ENCODE data around the gene TP73.
A peak's percentile ranks its signal among the peaks of the same experiment; 100 is the strongest.
"Not testable (repeated sequence)": the region's sequence is repeated elsewhere in the genome, so short reads cannot be mapped to it uniquely, and the experiment has no call there.

TP73 gene

GRCh38 chr1:3746830-3747521 is 94.7 kb downstream of the TP73 start:
- DNase-seq, result peak; percentile 81

DNA sequence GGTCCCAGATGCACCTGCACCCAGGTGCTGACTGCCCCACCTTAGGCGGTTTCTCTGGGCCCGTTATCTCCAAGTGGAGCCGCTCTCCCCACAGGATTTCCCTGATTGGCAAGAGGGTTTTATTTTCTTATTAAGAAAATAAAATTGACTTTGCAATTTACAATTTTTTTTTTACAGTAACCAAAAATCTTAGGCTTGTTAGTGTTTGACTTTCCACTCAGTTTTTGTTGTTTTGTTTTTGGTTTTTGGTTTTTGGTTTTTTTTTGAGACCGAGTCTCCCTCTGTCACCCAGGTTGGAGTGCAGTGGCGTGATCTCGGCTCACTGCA is 95.2 kb downstream of the TP73 start:
- DNase-seq, result no peak

DNA sequence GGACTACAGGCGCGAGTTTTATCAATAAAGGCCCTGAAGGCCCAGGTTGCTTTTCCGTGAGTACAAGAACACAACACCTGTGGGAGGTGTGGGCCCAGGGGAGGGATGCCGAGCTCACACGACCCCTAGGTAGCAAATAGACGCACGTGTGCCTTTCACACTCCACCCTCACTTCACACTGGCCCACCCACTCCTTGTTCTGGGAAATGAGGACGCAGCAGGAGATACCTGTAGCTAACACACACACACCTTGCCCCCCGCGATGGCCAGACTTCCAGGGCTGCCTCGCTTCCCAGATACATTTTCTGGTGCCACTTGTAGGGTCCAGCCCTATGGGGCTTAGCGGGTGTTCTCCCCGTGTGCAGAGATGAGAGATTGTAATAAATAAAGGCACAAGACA is 95.6 kb downstream of the TP73 start:
- no peak for DNase-seq

- not testable (repeated sequence) for DNase-seq
These were observed 96.1 kb downstream of the TP73 start for GRCh38 chr1:3748316-3748900.

DNA sequence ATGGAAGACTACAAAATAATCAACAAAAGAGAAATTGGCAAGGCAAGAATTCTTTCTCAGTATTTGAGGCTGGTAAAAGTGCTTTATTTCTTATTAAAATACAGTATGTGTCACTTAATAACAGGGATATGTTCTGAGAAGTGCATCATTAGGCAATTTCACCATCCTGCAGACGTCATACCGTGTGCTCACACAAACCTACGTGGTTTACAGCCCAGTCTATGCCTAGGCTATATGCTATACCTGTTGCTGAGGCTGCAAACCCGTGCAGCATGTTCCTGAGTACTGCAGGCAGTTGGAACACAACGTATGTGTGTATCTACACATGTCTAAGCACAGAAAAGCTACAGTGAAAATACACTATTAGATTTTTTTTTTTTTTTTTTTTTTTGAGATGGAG is 97.2 kb downstream of the TP73 start:
- no peak for DNase-seq

GRCh38 chr1:3750741-3751140 is 98.4 kb downstream of the TP73 start:
- no peak for DNase-seq

DNA sequence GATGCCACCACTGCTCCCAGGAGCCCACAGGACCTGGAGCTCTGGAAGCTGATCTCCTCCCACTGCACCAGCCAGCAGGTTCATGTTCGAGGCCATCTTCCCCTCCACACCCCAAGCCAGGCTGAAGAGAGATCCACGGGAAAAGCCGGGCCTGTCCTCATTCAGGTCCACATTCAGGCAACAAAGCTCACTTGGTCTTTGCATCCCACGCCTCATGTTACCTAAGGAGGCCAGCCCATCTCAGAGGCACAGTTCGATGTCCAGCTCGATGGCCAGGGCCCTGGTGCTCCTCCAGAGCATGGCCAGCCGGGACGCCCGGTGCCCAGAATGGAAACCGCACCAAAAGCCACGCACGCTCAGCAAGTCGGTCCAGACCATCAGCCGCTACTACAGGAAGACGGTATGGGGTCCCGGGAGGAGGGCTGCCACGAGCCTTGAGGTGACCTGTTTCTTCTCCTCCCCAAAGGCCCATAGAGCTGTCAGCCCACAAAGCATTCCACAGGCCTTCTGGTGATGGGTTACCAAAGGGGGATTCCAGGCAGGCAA is 100.2 kb downstream of the TP73 start, which contains the start of gene CCDC27:
TSS of gene CCDC27 (plus strand) at position 51 of the 546 bp plus-strand sequence. CDS start at position 83, 32 bp downstream.
- no peak for DNase-seq

DNA sequence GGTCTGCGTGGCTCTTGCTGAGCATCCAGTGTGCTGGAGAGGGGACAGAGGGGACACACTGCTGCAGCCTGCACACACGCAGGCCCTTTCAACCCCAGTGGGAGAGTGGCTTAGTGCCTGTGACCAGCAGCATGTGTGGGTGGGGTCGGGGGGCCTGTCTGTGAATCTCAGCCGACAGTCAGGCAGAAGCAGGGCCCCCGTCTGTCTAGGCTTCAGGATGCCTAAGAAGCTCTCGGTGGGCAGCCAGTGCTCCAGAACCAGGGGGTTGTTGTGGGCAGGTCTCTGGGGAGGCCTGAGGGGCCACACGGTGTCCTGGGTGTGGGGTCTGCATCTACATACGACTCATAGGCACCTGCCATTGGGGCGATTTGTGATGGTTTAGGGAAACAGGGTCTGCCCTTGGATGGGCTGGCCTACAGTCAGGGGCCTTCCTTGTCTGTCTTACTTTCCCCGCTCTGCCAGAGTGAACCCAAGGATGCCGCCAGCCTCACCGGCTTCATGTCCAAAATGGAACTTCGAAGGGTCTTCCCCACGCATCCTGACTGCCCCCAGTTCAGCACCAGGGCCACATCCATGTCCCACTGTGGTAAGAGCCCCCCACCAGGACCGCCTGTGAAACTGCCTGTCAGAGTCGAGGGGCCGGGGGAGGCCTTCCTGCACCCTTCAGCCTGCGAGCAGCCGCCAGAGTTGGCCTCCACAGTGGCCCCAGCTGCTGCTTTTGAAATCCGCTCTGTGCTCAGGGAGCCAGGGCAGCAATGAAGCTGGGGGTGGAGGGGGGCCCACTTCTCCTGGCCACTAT is 101.5 kb downstream of the TP73 start:
- DNase-seq, result no peak

GRCh38 chr1:3756394-3756793 is 104.1 kb downstream of the TP73 start:
- no peak for DNase-seq

- no peak for DNase-seq
These were observed 106.8 kb downstream of the TP73 start for GRCh38 chr1:3759164-3759563.

DNA sequence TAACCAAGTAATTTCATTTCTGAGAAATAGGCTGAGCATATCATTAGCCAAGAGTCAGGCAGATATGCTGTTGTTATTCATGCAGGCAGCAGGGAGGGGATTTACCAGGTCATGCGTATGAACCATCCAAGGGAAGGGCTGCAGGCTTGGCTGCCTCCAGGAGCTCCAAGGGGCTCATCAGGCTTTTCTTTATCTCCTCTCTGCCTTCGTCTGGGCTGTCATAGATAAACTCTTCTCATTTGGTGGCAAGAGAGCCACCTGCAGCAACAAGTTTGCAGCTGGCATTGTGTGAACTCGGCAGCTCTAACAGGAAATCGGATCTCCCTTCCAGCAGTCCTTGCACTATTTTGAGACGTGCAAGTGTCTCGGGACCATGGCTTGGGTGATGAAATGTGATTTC is 107.5 kb downstream of the TP73 start:
- no peak for DNase-seq

DNA sequence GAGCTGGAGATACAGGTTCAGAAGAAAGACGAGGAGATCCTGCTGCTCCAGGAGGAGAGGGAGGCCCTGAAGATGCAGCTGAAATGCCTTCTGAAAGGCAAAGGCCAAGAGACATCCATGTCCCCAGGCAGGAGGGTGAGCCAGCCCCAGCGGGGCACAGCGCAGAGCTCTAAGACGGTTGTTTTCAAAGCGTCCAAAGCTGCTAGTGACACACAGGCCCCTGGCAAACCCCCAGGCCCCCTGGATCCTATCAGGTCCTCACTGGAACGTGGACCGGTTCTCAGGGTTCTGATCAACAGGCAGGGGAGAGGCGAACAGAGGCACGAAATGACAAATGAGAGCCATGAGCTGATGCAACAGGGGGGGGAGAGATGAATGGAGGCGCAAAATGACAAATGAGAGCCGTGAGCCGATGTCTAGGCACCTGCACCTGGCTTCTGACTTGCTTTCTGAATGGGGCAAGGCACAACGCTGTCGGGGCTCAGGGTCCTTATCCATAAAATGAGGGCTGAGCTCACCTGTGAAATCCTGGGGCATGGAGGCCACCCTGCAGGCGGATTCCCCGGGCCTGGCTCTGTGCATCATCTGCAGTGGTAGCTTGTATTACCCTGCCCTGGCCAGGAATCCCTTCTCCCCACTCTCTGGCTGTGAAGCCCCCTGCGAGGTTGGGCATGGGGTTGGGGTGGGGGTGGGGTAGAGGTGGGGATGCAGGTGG is 109.1 kb downstream of the TP73 start:
- DNase-seq, result no peak

GRCh38 chr1:3762151-3762872 is 110.0 kb downstream of the TP73 start:
- DNase-seq, result no peak

- no peak for DNase-seq
These were observed 110.5 kb downstream of the TP73 start for GRCh38 chr1:3762873-3763228.

GRCh38 chr1:3763351-3764125 is 111.2 kb downstream of the TP73 start:
- no peak for DNase-seq

DNA sequence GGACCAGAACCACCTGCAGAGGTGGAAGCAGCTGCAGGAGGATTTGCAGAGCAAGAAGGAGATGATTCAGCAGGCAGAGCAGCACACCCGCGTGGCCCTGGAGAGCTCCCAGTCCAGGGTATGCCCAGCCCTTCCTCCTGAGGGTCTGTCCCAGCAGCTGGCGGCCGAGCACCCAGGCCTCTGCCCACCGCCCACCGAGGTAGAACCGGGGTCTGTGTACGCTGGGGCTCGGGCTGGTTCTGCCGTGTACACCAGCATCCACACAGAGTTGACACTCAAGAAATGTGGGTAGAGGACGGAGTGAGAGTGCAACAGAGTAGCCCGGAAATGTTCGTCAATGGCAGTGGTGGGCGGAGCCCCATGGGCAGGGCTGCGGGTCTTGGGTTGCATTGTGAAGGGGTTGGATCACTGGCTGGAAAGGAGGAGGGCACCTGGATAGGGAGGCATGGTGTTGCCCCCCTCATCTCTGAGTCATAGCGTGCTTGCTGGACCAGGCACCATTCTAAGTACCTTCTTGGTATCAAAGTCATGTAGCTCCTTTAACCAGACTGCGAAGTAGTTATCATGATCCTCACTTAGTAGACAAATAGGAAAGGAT is 115.1 kb downstream of the TP73 start:
- no peak for DNase-seq

- no peak for DNase-seq
These were observed 116.6 kb downstream of the TP73 start for GRCh38 chr1:3768811-3769390.

DNA sequence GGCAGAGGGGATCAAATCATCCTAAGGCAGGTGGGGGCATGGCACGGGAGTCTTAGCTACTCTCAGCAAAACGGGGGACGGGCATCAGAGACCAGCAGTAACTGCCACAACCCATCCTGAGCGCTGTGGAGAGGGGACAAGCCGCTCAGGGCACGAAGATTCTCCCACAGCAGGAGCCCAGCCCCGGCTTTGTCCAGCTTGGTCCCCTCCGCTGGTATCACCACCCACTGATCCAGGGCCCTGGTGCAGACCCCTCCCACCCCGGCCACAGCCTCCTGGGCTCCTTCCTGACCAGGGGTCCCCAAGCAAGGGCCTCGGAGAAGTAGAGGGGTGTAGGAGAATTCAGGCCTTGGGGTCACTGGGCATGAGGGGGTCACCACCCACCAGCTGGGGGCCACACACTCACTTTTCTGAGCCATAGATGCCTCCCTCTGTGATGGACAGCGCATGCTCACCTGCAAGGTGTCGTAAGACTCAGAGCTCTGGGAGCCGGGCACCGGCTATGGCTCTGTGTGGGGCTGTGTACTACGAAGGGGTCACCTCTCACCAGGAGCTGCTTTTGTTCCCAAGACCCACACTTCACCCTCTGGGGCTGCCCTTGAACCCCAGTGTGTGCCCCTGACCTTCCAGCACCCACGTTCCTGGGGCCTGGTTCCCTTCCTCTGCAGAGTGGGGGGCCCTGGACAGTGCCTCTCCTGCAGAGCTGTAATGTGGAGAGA is 117.9 kb downstream of the TP73 start:
- DNase-seq, result no peak

- no peak for DNase-seq
These were observed 119.1 kb downstream of the TP73 start for GRCh38 chr1:3771108-3772026.

Measured in activated T-cell treated with anti-CD3 and anti-CD28 coated beads for 4 hours (primary cell).